A673 (cell line): ENCODE data around the gene MAP2K6.

Source experiments
- CTCF ChIP-seq: fragments of 300-800, 200-600 bp; sonication (generic); conservative IDR thresholded peaks from 2 replicates; pipeline ENCODE4 v1.5.1; 2017; ENCODE audit warnings: low read depth, mild to moderate bottlenecking, antibody characterized with exemption, low read length, moderate library complexity, mixed read lengths
- EZH2 ChIP-seq: fragments of 200-600 bp; sonication (generic); IDR thresholded peaks from 2 replicates; pipeline ENCODE4 v1.6.1; 2017; ENCODE audit warnings: borderline replicate concordance, low read depth, mild to moderate bottlenecking, mixed read lengths, antibody characterized with exemption, low read length; ENCODE audit not compliant: poor library complexity, severe bottlenecking

GRCh38 chr17:69477204-69477902 is 62.9 kb downstream of the MAP2K6 start:
- TF ChIP-seq EZH2: no peak
- no peak for TF ChIP-seq CTCF
